ENCODE measurements around the gene FXYD1. TPM values are rescaled to one million over a fixed set of nuclear protein-coding genes. Genes with fewer than 3 reads are reported as not detected.

Gene FXYD1
- polyA plus RNA-seq, 3 donors, result 16.1 to 22.5 (median 20.2) TPM

- no peak for DNase-seq (ENCODE audit: low read depth in 3 of 3, low spot score in 2 of 3)
Observed at GRCh38 chr19:35156673-35157014, 18.0 kb downstream of the FXYD1 start.

DNA sequence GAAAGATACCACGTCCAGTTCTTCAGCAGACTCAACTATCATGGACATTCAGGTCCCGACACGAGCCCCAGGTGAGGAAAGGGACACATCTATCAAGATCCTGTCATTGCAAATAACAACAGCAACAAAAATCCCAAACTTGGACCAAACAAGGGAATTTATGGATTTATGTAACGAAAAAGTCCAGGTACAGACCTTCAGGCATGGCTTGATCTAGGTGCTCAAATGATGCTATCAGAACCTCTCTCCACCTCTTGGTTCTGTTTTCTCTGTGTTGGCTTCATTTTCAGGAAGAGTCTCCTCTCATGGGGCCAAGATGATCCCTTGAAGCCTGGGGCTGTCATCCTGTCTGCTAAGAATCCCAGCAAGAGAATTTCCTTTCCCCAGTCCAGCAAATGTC is 18.8 kb downstream of the FXYD1 start:
- DNase-seq (ENCODE audit: low read depth in 3 of 3, low spot score in 2 of 3), result no peak

DNA sequence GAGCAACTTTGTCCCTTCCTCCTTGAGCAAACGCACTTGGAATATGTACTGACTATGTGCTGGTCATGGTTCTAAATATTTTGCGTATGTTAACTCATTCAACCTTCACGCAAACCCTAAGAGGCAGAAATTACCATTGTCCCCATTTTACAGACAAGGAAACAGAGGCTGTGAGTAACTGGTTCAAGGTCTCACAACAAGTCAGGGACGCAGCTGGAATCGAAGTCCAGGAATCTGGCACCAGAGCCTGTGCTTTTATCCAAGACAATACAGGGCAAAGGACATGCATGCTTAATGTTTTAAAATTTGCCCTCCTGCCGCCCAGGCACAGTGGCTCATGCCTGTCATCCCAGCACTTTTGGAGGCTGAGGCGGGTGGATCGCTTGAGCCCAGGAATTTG is 21.0 kb downstream of the FXYD1 start:
- no peak for DNase-seq (ENCODE audit: low read depth in 3 of 3, low spot score in 2 of 3)

- DNase-seq (ENCODE audit: low read depth in 3 of 3, low spot score in 2 of 3), result no peak
Observed at GRCh38 chr19:35160629-35161433, 22.2 kb downstream of the FXYD1 start.

- DNase-seq (ENCODE audit: low read depth in 3 of 3, low spot score in 2 of 3), result no peak
Observed at GRCh38 chr19:35161434-35161743, 22.8 kb downstream of the FXYD1 start.

DNA sequence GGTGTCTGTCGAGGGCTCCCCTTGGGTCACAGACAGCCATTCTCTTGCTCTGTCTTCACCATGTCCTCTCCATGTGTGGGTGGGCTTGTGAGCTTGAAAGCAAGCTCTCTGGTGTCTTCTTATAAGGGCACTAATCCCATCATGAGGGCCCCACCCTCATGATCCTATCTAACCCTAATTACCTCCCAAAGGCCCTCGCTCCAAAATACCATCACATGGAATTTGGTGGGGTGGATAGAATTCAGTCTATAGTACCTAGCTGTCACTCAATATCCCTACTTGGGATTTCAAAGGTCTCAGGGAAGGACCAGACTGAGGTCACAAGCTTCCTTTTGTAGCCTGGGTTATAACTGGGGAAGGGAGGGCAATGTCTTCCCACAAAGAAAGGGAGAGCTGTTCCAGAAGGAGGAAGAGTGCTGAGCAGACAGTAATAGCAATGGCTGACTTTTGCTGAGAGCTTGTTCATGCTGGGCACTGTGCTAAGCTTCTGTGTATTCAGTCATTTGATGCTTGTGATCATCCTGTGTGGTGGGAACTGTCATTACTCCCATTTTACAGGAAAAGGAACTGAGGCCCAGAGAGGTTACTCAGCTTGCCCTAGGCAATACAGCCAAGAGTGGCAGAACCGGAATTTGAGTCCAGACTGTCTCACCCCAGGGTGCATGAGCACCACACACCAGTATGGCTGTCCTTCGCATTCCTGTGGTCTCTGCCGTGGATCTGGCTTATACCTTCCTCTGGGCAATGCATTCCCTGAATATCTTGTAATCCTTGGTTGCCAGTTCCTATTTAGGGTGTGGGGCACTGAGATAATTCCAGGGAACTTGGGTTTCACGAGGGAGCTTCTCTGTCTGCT is 24.1 kb downstream of the FXYD1 start:
- no peak for DNase-seq (ENCODE audit: low read depth in 3 of 3, low spot score in 2 of 3)

GRCh38 chr19:35164418-35164817 is 25.8 kb downstream of the FXYD1 start:
- DNase-seq (ENCODE audit: low read depth in 3 of 3, low spot score in 2 of 3), result no peak

- no peak for DNase-seq (ENCODE audit: low read depth in 3 of 3, low spot score in 2 of 3)
Observed at GRCh38 chr19:35165200-35166058, 26.8 kb downstream of the FXYD1 start.

GRCh38 chr19:35166100-35167063 is 27.8 kb downstream of the FXYD1 start:
- no peak for DNase-seq (ENCODE audit: low read depth in 3 of 3, low spot score in 2 of 3)

- DNase-seq (ENCODE audit: low read depth in 3 of 3, low spot score in 2 of 3), result no peak
Observed at GRCh38 chr19:35167251-35168119, 28.9 kb downstream of the FXYD1 start.

DNA sequence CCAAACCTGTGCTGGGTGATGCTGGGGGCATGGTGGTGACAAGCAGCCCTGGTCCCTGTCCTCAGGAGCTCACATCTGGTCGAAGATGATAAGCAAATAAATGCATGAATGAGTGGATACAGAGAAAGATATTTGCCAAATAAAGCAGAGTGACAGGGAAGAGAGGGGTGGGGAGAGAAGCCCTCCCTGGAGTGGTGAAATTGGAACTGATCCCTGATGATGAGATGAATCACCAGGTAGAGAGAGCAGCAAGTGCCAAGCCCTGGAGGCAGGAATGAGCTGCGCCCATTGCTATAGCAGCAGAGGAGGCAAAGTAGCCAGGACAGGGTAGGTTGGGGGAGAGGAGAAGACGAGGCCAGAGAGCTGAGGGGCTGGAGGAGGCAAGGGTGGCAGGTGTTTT is 29.6 kb downstream of the FXYD1 start:
- no peak for DNase-seq (ENCODE audit: low read depth in 3 of 3, low spot score in 2 of 3)

DNA sequence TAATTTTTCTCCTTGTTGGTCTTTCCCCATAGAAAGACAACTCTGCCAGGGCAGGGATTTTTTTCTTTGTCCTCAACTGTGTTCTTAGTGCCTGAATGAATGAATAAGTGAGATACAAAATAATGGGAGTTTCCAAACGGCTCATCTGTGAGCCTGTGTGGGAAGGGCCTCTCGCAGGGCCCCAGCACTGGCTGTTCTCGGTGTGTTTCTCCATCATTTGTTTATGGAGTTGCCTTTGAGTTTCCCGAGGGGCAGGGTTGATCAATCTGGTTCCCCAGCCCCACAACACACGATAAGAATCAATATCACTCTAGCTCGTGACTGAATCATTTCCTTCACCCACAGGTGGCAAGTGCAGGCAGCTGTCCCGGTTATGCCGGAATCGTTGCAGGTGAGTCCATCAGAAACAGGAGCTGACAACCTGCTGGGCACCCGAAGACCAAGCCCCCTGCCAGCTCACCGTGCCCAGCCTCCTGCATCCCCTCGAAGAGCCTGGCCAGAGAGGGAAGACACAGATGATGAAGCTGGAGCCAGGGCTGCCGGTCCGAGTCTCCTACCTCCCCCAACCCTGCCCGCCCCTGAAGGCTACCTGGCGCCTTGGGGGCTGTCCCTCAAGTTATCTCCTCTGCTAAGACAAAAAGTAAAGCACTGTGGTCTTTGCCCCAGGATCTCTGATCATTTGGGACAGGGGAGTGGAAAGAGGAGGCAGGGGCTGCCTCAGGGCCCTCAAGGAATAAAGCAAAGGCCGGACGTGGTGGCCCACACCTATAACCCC is 30.8 kb downstream of the FXYD1 start:
- no peak for DNase-seq (ENCODE audit: low read depth in 3 of 3, low spot score in 2 of 3)

DNA sequence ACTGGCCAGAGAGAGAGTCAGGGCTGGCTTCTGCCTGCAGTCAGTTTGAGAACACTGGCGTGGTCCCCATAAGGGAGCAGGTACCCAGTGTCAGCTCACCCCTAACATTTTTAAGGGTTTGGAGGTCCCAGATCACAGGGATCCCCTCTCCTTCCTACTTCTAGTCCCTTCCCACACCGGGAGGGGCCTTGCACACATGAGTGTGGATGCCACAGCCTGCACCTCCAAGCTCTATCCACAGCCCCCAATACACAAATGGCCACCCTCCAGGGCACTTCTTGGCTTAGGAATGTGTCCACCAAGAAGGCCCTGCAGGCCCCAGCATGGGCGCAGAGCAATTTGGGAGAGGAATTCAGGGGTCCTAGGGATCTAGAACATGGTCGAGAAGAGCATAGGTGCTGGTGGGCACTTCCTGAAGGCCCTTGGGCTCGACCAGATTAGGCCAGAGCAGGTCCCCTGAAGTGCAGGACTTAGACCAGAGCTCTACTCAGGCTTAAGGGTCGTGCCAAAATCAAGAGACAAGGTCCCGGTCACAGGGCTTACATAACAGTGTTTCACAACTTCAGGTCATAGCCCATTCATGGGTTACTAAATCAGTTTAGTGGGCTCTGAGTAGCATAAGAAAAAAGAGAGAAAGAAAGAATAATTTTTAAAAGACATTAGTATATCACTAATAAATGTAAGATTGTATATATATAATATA is 31.9 kb downstream of the FXYD1 start:
- no peak for DNase-seq (ENCODE audit: low read depth in 3 of 3, low spot score in 2 of 3)

GRCh38 chr19:35171730-35172129 is 33.1 kb downstream of the FXYD1 start:
- DNase-seq (ENCODE audit: low read depth in 3 of 3, low spot score in 2 of 3), result no peak

DNA sequence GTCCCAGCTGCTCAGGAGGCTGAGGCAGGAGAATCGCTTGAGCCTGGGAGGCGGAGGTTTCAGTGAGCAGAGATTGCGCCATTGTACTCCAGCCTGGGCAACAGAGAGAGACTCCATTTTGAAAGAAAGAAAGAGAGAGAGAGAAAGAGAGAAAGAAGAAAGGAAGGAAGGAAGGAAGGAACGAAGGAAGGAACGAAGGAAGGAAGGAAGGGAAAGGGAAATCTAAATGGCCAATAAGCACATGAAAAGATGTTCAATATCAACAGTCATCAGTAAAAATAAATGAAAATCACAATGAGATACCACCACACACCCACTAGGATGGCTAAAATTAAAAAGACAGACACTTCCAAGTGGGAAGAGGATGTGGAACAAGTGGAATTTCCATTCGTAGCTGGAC is 35.6 kb downstream of the FXYD1 start:
- no peak for DNase-seq (ENCODE audit: low read depth in 3 of 3, low spot score in 2 of 3)

DNA sequence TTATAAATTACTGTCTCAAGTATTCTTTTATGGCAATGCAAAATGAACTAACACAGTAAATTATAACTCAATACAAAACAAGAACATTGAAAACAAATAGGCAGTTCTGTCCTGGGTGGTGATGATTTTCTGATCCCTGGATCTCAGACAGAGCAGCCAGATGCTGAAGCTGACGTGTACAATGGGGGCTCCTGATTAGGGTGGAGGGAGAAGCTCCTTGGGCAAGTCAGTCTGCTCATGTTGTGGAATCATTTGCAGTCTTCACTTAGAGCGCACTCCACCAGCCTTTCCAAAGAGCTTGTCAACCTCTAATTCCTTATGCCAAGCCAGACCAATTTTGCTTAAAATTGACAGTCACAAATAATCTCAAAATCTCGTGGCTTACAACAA is 37.6 kb downstream of the FXYD1 start:
- no peak for DNase-seq (ENCODE audit: low read depth in 3 of 3, low spot score in 2 of 3)

- no peak for DNase-seq (ENCODE audit: low read depth in 3 of 3, low spot score in 2 of 3)
Observed at GRCh38 chr19:35177377-35178274, 39.0 kb downstream of the FXYD1 start.

Measured in right renal cortex interstitium (tissue), 3 donors.